T-helper 1 cell (primary cell): ENCODE measurements around the gene NEMP2.
A peak's percentile ranks its signal among the peaks of the same experiment; 100 is the strongest.
"Not testable (repeated sequence)": the region's sequence is repeated elsewhere in the genome, so short reads cannot be mapped to it uniquely, and the experiment has no call there.

ENCODE experiments used
- DNase-seq, 5 donors: peaks; one replicate each; pipeline ENCODE4 v3.0.0-alpha.2; 2012 to 2020

Gene NEMP2

GRCh38 chr2:190524928-190525327 is 9.6 kb downstream of the NEMP2 start:
- no peak for DNase-seq

GRCh38 chr2:190519975-190520767 is 14.4 kb downstream of the NEMP2 start:
- peak in 1 of 5 donors; percentile 42 for DNase-seq

- DNase-seq, result no peak
These were observed 17.1 kb downstream of the NEMP2 start for GRCh38 chr2:190517468-190517867.

GRCh38 chr2:190515687-190516086 is 18.8 kb downstream of the NEMP2 start:
- DNase-seq, result peak in 1 of 5 donors; percentile 52

GRCh38 chr2:190514676-190515075 is 19.8 kb downstream of the NEMP2 start:
- DNase-seq, result no peak

- no peak for DNase-seq
These were observed 20.6 kb downstream of the NEMP2 start for GRCh38 chr2:190513877-190514276.

- no peak for DNase-seq
These were observed 21.9 kb downstream of the NEMP2 start for GRCh38 chr2:190512539-190513095.

GRCh38 chr2:190511104-190511503 is 23.4 kb downstream of the NEMP2 start:
- no peak for DNase-seq

GRCh38 chr2:190509895-190510294 is 24.6 kb downstream of the NEMP2 start:
- not testable (repeated sequence) for DNase-seq

GRCh38 chr2:190507135-190507534 is 27.4 kb downstream of the NEMP2 start:
- DNase-seq, result no peak

GRCh38 chr2:190506666-190507065 is 27.9 kb downstream of the NEMP2 start:
- no peak for DNase-seq

GRCh38 chr2:190505696-190506095 is 28.8 kb downstream of the NEMP2 start:
- no peak for DNase-seq

- DNase-seq, result no peak
These were observed 29.6 kb downstream of the NEMP2 start for GRCh38 chr2:190504912-190505311.

GRCh38 chr2:190503088-190503487 is 31.4 kb downstream of the NEMP2 start:
- no peak for DNase-seq

GRCh38 chr2:190501702-190502407 is 32.7 kb downstream of the NEMP2 start:
- DNase-seq, result no peak

GRCh38 chr2:190501231-190501630 is 33.3 kb downstream of the NEMP2 start:
- no peak for DNase-seq

GRCh38 chr2:190500054-190500502 is 34.4 kb downstream of the NEMP2 start:
- no peak for DNase-seq

GRCh38 chr2:190499273-190499672 is 35.2 kb downstream of the NEMP2 start:
- DNase-seq, result no peak

- DNase-seq, result no peak
These were observed 37.1 kb downstream of the NEMP2 start for GRCh38 chr2:190497428-190497827.

- DNase-seq, result not testable (repeated sequence)
These were observed 39.8 kb downstream of the NEMP2 start for GRCh38 chr2:190494600-190495227.

GRCh38 chr2:190493095-190493494 is 41.4 kb downstream of the NEMP2 start:
- DNase-seq, result no peak

GRCh38 chr2:190490502-190490901 is 44.0 kb downstream of the NEMP2 start:
- DNase-seq, result no peak

GRCh38 chr2:190489475-190489874 is 45.0 kb downstream of the NEMP2 start:
- peak in 1 of 5 donors; percentile 17 for DNase-seq
